GM23248 (cell line): ENCODE data around the gene GGT6. TPM values are rescaled to one million over a fixed set of nuclear protein-coding genes. Genes with fewer than 3 reads are reported as not detected.

Experiments used
- DNase-seq: peaks from one replicate; pipeline ENCODE4 v3.0.0-alpha.2; 2015
- H2AFZ ChIP-seq: fragments of 200-600 bp; sonication (generic); 2 replicates; pipeline ENCODE4 v1.6.1; 2016; ENCODE audit warnings: antibody characterized with exemption
- H3F3A ChIP-seq: fragments of 200-600 bp; sonication (generic); 2 replicates; pipeline ENCODE4 v1.6.1; 2016; ENCODE audit warnings: mild to moderate bottlenecking, antibody characterized with exemption, mixed run types; ENCODE audit not compliant: insufficient read depth
- H3K27ac ChIP-seq: fragments of 200-600 bp; sonication (generic); 2 replicates; pipeline ENCODE4 v1.5.1; 2016; ENCODE audit warnings: mild to moderate bottlenecking
- H3K27me3 ChIP-seq: fragments of 200-600 bp; sonication (generic); replicated peaks from 2 replicates; pipeline ENCODE4 v1.6.1; 2016; ENCODE audit warnings: mild to moderate bottlenecking; ENCODE audit not compliant: insufficient read depth
- H3K36me3 ChIP-seq: fragments of 200-600 bp; sonication (generic); 2 replicates; pipeline ENCODE4 v1.6.1; 2016; ENCODE audit warnings: low read depth, mild to moderate bottlenecking
- H3K4me1 ChIP-seq: fragments of 200-600 bp; sonication (generic); 2 replicates; pipeline ENCODE4 v1.6.1; 2016; ENCODE audit warnings: mild to moderate bottlenecking; ENCODE audit not compliant: insufficient read depth
- H3K4me2 ChIP-seq: fragments of 200-600 bp; sonication (generic); one replicate; pipeline ENCODE4 v1.6.1; 2016; ENCODE audit warnings: mild to moderate bottlenecking; ENCODE audit not compliant: unreplicated experiment
- H3K4me3 ChIP-seq: fragments of 200-600 bp; sonication (generic); 2 replicates; pipeline ENCODE4 v1.5.1; 2016; ENCODE audit warnings: mild to moderate bottlenecking
- H3K79me2 ChIP-seq: fragments of 200-600 bp; sonication (generic); 2 replicates; pipeline ENCODE4 v1.6.1; 2016; ENCODE audit warnings: mild to moderate bottlenecking; ENCODE audit not compliant: insufficient read depth
- H3K9ac ChIP-seq: fragments of 200-600 bp; sonication (generic); 2 replicates; pipeline ENCODE4 v1.6.1; 2016; ENCODE audit warnings: mild to moderate bottlenecking
- H3K9me2 ChIP-seq: fragments of 200-600 bp; sonication (generic); 2 replicates; pipeline ENCODE4 v1.6.1; 2016; ENCODE audit warnings: mixed run types, mild to moderate bottlenecking, moderate library complexity; ENCODE audit not compliant: insufficient read depth
- H3K9me3 ChIP-seq: fragments of 200-600 bp; sonication (generic); one replicate; pipeline ENCODE4 v1.6.1; 2017; ENCODE audit warnings: low read depth
- H4K20me1 ChIP-seq: fragments of 200-600 bp; sonication (generic); 2 replicates; pipeline ENCODE4 v1.6.0; 2016; ENCODE audit not compliant: insufficient read depth
- EZH2 ChIP-seq: fragments of 200-600 bp; sonication (generic); IDR thresholded peaks from 2 replicates; pipeline ENCODE4 v1.6.1; 2018; ENCODE audit warnings: antibody characterized with exemption, mild to moderate bottlenecking; ENCODE audit not compliant: insufficient read depth, poor library complexity, severe bottlenecking
- EZH2phosphoT487 ChIP-seq: fragments of 200-600 bp; sonication (generic); IDR thresholded peaks from 2 replicates; pipeline ENCODE4 v1.6.1; 2018; ENCODE audit warnings: antibody characterized with exemption, moderate library complexity, mild to moderate bottlenecking, low read depth; ENCODE audit not compliant: insufficient read depth
- WGBS, 2 experiments: methylation state at CpG; one replicate each; pipeline ENCODE4 v1.1.6; 2015 to 2017; ENCODE audit warnings: low lambda C conversion rate in 2 of 2, low coverage in 1 of 2; ENCODE audit errors: missing lambda C conversion rate in 2 of 2; 5-methylcytosine and 5-hydroxymethylcytosine counted together
- in situ Hi-C: fragments of 300-500 bp; cut with MboI; formaldehyde crosslinking; loops from 2 replicates; pipeline ENCODE4 v1.15.0; 2020
- polyA plus RNA-seq: library from polyadenylated mRNA; unstranded; fragments of >200 nt; fragmentation: Nextera tagmentation; extraction: Ambion mirVana; gene quantifications from 2 replicates; pipeline ENCODE4 v1.2.1, GENCODE V29; 2016
- total RNA-seq: library from RNA; depleted of rRNA; stranded (reverse); fragments of >200 nt; shearing (Covaris generic); gene quantifications from 2 replicates; pipeline ENCODE4 v1.2.3, GENCODE V29; 2014

GGT6 gene
- total and polyA plus RNA-seq, 2 experiments from 2014 or later = not detected

DNA sequence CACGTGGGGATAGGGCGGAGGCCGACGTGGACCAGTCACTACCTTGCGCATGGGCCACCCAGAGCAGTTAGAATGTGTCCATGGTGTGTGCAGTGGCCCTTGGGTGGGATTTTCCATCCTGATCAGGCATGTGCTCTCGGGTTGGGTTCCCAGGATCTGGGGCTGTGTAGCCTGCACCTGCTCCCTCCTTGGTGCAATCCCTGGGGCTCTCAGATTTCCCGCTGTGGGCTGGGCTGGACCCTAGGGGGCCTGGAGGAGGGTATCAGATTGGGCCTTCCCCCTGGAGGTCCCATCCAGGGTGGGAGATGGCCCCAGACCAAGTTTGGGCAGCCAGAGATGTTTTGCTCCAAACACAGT is 25.2 kb upstream of the GGT6 start:
- Histone ChIP-seq H3K4me2 (no peak overlapping the region), H3K9me2 (no peaks in the 10 kb centered on the region), H3K9me3 (no peaks in the 10 kb centered on the region), H3K4me3 (no peak overlapping the region), H3K9ac (no peak overlapping the region), H4K20me1 (no peaks in the 10 kb centered on the region), H3K27me3 (peaks cover 42% of the 10 kb centered on the region), H3F3A (no peaks in the 10 kb centered on the region), H3K27ac (no peak overlapping the region), H3K4me1 (no peaks in the 10 kb centered on the region), H2AFZ (no peak overlapping the region), H3K79me2 (no peaks in the 10 kb centered on the region), H3K36me3 (no peaks in the 10 kb centered on the region)
- no peak for DNase-seq
- in situ Hi-C loops = no loop called here
- WGBS, 2 experiments = 84 to 85% methylated on average over 7 of the region's 7 CpGs
- TF ChIP-seq EZH2phosphoT487 (no peak), EZH2 (no peak)

DNA sequence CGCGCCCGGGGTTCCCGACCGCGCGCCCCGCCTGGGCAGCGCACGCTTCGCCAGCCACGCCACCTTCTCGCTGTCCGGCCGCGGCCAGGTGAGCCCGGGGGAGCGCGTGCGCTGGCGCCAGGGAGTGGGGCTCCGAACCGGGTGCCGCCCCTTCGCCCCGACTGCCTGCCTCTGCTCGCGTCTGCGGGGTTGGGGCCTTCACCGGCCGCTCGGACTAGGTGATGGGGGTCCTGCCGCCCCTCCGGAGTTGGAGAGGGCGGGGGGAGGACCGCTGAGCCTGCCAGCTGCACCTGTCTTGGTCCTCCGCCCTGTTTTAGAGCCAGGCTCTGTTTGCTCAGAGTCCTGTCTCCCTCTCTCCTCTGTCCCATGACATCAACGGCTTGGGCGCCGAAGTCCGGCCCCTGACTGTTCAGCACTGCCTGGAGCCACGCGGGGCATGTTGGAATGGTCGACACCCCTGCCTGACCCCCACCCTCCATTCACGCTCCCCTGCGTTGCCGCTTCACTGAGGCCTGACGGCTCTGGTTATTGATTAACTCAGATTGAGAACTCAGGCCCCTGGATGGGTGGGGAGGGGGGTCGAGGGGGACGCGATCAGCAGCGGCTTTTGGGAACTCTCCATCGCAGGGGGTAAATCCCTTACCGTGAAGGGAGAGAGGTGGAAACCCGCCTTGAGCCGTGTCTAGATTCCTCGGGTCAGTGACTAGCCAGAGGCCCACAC is 24.7 kb upstream of the GGT6 start:
- Histone ChIP-seq H3F3A (no peaks in the 10 kb centered on the region), H3K9ac (no peak overlapping the region), H3K36me3 (no peaks in the 10 kb centered on the region), H2AFZ (no peak overlapping the region), H3K9me2 (no peaks in the 10 kb centered on the region), H3K9me3 (no peaks in the 10 kb centered on the region), H4K20me1 (no peaks in the 10 kb centered on the region), H3K4me3 (no peak overlapping the region), H3K27me3 (peaks cover 42% of the 10 kb centered on the region), H3K4me2 (no peak overlapping the region), H3K79me2 (no peaks in the 10 kb centered on the region), H3K27ac (no peak overlapping the region), H3K4me1 (no peaks in the 10 kb centered on the region)
- in situ Hi-C loops = no loop called here
- no peak for DNase-seq
- TF ChIP-seq EZH2 = no peak
- TF ChIP-seq EZH2phosphoT487 = no peak
- WGBS, 2 experiments = 37 to 63% methylated on average over 26 to 37 of the region's 57 CpGs

DNA sequence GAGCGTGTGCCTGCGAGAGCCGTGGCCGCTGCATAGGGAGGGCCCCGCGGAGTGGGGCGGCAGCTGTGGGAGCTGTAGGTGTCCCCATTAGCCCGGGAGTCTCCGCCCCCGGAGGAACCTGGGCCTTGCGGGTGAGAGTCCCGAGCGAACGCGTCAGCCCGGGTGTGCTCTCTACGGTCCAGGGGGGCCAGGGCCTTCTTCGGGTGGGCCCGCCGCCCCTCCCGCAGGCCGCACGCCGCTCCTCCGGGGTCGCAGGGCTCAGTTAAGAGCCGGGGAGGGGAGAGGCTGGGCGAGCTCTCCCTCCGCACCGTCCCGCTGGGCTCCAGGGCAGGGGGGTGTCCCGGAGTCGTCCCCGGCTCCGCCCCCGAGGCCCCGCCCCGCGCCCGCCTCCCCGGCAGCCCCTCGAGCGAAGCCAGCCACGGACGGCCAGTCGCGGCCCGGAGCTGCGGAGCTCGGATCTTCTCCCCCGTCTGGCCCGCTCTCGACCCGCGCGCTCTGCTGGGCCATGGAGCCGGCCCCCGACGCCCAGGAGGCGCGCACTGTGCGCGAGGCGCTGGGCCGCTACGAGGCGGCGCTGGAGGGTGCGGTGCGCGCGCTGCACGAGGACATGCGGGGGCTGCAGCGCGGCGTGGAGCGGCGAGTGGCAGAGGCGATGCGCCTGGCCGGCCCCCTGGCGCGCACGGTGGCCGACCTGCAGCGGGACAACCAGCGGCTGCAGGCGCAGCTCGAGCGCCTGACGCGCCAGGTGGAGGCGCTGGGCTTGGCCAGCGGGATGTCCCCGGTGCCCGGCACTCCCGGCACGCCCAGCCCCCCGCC is 23.9 kb upstream of the GGT6 start, which contains the start of gene SMTNL2:
TSS of gene SMTNL2 (plus strand) at position 429 of the 816 bp plus-strand sequence. CDS start at position 506, 77 bp downstream.
- no peaks in the 10 kb centered on the region for H3K4me1 ChIP-seq
- TF ChIP-seq EZH2 = peak; percentile 70
- TF ChIP-seq EZH2phosphoT487 = no peak
- H3K9me2 ChIP-seq = no peaks in the 10 kb centered on the region
- 0 out of 2 replicates have a peak within 1 kb of the TSS, but pooled peaks have one; percentile 29 for H3K4me3 ChIP-seq
- no peak within 1 kb of the TSS for H2AFZ ChIP-seq
- no peaks in the 10 kb centered on the region for H3K9me3 ChIP-seq
- H3F3A ChIP-seq = no peaks in the 10 kb centered on the region
- H3K27me3 ChIP-seq = peaks cover 42% of the 10 kb centered on the region
- peak; percentile 27 for DNase-seq
- no peaks in the 10 kb centered on the region for H4K20me1 ChIP-seq
- in situ Hi-C loops = no loop called here
- WGBS, 2 experiments = 3% methylated on average over 55 to 77 of the region's 100 CpGs
- H3K79me2 ChIP-seq = no peaks in the 10 kb centered on the region
- no peak within 1 kb of the TSS for H3K9ac ChIP-seq
- no peak within 1 kb of the TSS for H3K27ac ChIP-seq
- H3K36me3 ChIP-seq = no peaks in the 10 kb centered on the region
- no peak within 1 kb of the TSS for H3K4me2 ChIP-seq

DNA sequence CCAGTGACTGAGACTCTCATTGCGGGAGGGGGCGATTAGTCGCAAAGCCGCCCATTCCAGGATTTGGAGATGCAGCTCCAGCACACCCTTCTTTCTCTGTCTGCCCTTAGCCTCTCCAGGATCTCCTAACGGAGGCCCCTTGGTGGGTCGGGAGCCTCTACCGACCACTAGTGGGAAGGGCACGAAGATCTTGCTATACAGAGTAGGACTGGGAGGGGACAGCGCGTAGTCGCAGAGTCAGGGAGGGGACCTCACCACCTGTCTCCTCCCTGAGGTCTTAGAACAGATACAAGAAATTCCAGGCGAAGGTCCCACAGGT is 23.4 kb upstream of the GGT6 start:
- Histone ChIP-seq H3K27ac (no peak overlapping the region), H3K9ac (no peak overlapping the region), H3F3A (no peaks in the 10 kb centered on the region), H3K27me3 (peaks cover 42% of the 10 kb centered on the region), H3K4me3 (no peak overlapping the region), H4K20me1 (no peaks in the 10 kb centered on the region), H3K79me2 (no peaks in the 10 kb centered on the region), H3K4me2 (no peak overlapping the region), H3K9me2 (no peaks in the 10 kb centered on the region), H3K4me1 (no peaks in the 10 kb centered on the region), H3K36me3 (no peaks in the 10 kb centered on the region), H2AFZ (no peak overlapping the region), H3K9me3 (no peaks in the 10 kb centered on the region)
- 19 to 28% methylated on average over 12 of the region's 12 CpGs for WGBS, 2 experiments
- peak; percentile 30 for DNase-seq
- peak; percentile 84 for TF ChIP-seq EZH2
- TF ChIP-seq EZH2phosphoT487 = no peak
- in situ Hi-C loops = no loop called here
